NCI-H1436 (cell line): Measurements from ENCODE around the gene PPP1R9A.

Experiments
- DNase-seq: peaks from one replicate; lab custom pipeline; 2025; lab: John Stamatoyannopoulos, UW

Gene PPP1R9A

DNA sequence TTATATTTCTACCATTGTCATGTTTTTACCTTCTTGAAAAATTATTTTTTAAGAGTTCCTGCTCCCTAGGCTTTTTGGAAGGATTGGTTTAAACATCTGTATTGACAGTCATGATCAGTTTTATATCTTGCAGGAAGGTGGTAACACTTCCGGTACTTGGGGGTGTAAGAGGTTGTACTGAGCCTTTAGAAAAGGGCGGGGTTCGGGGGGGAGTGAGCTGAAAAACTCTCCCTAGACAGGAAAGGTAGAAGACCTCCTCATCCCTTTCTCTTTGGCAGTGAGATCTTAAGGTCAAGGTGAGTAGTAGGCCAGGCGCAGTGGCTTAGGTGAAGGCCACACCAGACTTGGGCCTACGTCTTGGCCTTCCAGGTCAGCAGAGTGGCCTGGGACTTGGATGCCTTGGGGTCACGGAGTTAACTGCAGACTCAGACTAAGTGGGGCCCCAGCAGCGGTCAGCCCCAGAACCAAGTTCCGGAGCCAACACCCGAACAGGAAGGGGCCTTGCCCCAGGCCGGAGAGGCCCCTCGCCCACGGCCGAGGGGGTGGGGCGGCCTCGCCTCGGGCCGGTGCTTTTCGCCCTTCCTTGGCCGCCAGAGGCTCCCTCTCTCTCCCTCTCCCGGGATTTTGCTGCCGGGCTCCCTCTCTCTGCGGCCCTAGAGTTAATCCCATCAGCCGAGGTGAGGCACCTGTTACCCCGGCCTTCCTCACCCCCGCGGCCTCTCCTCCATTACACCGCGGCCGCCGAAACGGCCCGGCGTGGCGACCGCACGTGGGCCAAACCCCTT, at the start of gene PPP1R9A:
TSS of gene PPP1R9A (plus strand) at position 569 of the 785 bp plus-strand sequence. CDS start 2,520 bp downstream, outside the sequence.
- DNase-seq, result peak; percentile 43

DNA sequence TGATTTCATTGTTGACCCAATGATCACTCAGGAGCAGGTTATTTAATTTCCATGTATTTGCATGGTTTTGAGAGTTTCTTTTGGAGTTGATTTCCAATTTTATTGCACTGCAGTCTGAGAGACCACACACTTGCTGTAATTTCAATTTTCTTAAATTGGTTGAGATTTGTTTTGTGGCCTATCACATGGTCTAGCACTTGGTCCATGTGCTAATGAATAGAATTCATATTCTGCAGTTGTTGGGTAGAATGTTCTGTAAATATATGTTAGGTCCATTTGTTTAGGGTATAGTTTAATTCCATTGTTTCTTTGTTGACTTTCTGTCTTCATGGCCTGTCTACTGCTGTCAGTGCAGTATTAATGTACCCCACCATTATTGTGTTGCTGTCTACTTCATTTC, 36.3 kb upstream of the PPP1R9A start:
- no peak for DNase-seq

DNA sequence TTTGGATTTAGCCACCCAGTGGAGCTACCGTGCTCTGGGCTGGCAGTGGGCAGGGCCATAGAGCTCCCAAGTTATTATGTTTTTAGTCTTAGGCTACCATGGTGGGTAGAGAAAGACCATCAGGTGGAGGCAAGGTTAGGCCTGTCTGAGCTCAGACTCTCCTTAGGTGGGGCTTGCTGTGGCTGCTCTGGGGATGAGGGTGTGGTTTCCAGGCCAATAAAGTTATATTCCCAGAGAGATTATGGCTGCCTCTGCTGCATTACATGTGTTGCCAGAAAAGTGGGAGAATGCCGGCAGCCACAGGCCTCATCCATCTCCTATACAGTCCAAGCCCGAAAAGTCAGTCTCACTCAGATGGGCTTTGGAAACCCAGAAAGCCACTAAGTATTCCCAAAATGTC, 34.2 kb upstream of the PPP1R9A start:
- no peak for DNase-seq

DNA sequence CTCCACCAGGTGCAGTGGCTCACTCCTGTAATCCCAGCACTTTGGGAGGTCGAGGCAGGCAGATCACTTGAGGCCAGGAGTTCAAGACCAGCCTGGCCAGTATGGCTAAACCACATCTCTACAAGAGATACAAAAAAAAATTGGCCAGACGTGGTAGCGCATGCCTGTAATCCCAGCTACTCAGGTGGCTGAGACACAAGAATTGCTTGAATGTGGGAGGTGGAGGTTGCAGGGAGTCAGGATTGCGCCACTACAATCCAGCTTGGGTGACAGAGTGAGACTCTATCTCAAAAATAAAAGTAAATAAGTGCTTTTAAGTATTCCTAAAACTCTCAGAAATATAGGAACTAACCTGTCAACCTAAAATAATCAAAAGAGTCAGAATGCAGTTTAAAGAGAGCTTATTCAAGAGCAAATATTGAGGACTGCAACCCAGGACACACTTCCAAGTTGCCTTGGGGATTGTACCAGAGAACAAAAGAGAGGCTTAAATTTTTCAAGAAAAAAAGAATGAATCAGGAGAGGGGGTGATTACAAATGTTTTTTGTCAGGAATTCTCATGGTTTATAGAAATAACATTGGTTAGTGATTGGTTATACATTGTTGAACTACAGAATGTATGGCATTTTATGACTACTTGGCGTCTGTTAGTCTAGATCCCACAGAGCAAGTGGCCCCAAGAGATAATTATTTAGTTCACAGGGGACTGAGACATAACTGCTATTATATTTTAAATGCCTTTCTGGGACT, 33.2 kb upstream of the PPP1R9A start:
- DNase-seq, result no peak

DNA sequence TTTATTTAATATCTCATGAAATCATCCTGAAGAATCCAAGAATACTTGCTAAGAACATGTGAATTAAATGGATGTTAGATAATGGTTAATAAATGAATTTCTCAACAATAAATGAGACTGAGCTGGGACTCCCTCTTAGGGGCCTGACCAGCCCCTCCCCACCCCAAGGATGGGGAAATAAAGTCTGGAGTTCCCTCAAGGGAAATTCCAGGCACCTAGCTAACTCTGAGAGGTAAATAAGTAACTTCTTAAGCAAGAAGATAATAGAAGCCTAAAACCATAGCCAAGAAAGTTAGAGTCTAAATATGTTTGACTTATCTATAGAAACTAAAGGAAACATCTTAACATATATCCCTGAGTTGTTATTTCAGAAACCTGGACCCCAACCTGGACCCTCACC, 32.2 kb upstream of the PPP1R9A start:
- DNase-seq, result no peak

DNA sequence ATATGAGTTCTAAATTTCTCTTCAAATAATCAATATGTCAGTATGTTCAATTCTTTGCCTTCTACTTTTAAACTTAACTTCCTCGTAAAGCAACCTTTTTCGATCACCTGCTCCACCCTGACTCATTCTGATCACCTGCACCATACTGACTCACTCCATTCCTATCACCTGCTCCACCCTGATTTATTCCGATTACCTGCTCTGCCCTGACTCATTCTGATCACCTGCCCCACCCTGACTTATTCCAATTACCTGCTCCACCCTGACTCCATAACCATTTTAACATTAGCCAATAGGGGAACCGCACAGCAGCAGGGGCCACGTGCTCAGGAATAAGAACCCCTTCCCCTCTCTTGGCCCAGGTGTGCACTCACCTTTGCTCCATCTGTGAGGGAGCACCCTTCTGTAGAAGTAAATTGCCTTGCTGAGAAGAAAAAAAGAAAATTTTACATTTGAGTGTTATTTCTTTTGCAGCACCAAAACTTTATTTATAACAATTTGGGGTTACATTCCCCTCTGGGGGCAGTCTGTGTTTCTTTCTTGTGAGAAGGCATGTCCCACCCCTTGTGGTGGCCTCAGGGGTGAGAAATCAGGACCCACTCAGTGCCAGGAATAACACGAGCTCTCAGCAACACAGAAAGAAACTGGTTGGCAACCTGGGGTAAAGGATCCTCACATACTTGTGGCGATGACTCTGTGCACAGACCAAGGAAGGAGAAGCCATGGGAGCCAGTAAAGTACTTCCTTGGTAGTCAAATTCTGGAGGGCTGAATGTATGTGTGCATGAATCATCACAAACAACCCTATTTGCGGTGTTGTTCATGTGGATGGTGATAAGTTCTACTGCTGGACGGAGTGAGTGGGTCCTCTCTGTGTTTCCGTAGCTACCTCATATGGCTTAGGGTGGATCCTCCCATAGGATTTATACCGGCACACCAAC, 29.4 kb upstream of the PPP1R9A start:
- no peak for DNase-seq

DNA sequence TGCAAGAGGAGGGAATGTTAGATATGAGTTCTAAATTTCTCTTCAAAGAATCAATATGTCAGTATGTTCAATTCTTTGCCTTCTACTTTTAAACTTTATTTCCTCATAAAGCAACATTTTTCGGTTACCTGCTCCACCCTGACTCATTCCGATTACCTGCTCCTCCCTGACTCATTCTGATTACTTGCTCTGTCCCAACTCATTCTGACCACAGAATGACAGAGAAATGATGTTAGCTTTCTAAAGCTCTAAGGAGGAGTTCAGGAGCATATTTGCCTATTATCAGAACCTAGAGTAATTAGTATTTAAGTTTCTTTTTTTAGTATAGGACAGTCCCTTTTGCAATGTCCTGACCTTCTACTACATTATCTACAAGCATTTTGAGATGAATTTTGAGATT, 24.5 kb upstream of the PPP1R9A start:
- no peak for DNase-seq

DNA sequence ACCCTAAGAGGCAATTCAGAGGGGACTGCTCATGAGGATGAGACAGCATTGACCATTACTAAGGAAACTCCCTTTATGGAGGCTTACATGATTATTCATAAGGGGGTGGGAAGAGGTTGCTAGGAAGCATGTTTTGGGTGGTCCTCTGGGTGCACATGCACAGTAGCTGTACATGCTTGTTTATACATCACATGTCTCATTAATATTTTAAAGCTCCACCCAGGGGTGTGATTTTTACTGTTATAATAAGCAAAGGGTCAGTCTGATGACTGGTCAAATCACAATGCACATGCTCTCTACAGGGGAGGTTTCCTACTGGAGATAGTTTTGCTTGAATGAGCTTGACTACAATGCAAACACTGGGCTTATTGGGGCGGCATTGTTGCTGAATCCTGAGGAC, 23.8 kb upstream of the PPP1R9A start:
- no peak for DNase-seq

DNA sequence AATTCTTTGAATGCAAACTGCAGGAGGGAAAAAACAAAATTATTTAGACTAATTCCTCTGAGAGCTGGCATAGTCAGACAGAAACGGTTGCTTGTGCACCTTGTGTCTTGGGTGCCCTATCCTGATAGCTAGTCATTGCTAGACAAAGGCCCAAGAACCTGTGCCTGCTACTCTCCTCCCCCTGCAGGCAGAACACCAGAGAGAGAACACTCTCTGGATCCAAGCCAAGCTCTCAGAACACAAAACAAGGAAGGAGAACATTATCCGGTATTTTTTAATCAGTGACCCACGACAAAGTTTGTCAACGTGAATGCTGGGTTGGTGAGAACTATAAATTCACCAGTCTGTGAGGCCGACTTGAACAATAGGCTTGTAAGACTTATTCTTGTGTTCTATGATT, 18.8 kb upstream of the PPP1R9A start:
- DNase-seq, result peak; percentile 33

DNA sequence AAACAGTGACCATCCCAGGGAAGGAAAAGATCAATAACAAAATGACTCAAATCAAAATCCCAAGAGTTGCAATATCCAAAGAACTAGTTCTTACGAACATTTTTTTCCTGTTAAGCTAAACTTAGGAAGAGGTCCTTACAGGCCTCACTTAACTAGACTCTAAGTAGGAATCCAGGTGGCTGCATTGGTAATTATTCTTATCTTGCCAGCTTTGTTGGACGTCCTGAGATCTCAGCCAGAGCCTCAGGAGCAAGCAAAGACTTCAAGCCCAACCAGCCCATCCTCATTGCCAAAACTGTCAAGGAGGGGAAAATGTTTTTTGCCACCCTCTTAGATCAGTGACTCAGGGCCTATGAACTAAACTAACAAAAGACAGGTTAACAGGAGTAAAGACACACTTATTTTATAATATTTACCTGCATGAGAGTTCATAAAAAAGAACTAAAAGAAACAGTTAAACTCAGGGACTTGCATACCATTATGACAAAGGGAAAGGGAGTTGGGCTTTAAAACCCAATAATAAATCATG, 18.3 kb upstream of the PPP1R9A start:
- DNase-seq, result no peak

DNA sequence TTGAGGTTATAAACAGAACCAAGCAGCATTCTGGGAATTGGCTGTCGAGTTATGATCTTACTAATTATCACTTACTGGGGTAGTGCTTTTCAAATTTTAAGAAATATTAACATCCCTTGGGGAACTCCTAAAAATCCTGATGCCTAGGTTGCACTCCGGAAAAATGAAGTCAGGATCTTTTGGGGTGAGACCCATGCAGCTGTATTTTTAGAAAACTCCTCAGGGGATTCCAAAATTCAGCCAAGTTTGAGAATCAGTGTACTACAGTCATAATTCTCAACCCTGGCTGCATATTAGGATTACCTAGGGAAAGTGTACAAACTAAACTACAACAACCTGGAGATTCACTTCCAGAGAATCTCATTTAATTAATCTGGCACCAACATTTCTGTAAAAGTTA, 17.2 kb upstream of the PPP1R9A start:
- no peak for DNase-seq

DNA sequence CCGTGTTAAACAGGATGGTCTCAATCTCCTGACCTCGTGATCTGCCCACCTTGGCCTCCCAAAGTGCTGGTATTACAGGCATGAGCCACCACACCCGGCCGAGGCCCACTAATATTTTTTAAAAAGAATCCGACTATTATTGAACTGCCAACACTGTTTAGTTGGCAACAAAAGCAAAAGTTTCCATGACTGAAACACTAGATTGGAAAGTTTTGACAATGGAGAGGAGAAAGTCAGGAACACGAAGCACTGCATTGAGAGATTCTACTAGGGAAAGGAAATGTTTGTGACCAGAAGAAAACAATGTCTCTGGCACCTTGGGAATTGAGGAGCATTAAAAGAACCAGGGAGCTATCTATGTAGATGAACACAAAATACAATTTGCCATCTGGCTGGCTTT, 13.7 kb upstream of the PPP1R9A start:
- DNase-seq, result no peak

DNA sequence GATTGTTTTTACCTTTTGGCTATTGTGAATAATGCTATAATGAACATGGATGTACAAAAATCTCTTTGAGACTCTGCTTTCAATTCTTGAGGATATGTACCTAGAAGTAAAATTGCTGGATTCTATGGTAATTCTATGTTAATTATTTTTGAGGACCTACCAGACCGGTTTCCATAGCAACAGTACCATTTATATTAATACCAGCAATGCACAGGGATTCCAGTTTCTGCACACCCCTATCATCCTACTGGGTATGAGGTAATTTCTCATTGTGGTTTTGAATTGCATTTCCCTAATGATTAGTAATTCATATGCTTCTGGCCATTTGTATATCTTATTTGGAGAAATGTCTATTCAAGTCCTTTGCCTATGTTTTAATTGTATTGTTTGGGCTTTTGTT, 9.9 kb upstream of the PPP1R9A start:
- no peak for DNase-seq

DNA sequence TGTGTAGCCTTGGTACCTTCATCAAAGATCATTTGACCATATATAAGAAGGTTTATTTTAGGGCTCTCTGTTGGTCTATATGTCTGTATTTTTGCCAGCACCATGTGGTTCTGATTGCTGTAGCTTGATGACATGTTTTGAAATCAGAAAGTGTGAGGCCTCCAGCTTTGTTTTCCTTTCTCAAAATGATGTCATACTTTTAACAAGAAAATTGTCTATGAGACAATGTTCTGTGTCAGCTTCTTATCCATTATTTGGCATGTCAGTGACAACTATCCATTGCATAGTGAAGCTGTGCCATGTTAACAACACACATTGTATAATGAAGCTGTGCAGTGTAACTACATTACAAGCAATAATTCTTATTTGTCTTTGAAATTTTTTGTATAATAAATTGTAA, 9.1 kb upstream of the PPP1R9A start:
- no peak for DNase-seq

DNA sequence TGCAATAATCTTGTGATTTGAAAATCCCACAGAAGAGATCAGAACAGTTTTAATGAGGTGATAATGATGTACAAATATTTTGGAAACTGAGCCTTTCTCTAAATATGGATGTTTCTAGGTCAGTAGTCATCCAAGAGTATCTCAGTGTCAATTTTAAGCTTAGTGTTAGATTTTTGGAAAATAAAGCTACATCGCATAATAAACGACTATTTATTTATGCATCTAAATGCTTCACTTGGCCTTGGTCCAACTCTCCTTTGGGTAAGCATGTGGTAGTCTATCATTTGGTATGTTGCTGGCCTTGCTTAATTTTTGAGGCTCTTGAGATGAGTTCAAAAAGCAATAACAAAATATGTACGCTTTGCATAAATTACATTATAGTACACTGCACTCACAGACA, 5.4 kb upstream of the PPP1R9A start:
- no peak for DNase-seq

DNA sequence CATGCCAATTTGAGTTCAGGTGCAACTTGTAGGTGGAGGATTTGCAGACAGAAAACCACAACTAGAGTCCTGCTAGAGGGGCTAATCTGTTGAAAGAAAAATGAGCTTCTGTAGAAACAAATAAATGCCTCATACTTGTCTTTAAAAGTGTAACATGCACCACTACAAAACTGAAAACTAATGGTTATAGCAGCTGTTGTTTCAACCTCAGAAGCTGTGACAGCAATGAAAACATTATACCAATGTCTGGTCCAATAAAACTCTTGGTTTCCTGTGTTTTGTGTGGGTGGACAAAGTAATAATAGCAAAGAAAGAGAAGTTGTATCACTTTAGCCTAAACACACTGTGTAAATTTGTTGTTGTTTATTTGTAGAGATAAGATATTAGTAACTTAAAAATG, 3.4 kb upstream of the PPP1R9A start:
- no peak for DNase-seq

DNA sequence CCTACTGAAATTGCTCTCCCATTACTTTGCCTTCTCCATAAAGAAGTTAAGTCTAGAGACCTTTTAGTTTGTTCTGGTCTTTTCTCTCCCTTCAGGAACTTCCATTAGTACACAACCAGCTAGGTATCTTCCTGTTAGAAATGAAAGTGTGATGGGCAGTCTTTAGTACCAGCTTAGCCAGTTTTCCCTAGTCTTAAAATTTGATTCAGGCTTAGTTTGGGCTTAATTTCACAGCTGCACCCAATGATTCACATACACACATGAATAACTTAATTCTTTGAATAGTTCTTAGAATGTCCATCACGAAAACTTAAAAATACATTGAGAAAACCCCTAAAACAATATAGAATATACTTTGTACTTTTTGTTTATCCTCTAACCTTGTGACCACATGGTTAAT, 2.4 kb upstream of the PPP1R9A start:
- DNase-seq, result no peak

DNA sequence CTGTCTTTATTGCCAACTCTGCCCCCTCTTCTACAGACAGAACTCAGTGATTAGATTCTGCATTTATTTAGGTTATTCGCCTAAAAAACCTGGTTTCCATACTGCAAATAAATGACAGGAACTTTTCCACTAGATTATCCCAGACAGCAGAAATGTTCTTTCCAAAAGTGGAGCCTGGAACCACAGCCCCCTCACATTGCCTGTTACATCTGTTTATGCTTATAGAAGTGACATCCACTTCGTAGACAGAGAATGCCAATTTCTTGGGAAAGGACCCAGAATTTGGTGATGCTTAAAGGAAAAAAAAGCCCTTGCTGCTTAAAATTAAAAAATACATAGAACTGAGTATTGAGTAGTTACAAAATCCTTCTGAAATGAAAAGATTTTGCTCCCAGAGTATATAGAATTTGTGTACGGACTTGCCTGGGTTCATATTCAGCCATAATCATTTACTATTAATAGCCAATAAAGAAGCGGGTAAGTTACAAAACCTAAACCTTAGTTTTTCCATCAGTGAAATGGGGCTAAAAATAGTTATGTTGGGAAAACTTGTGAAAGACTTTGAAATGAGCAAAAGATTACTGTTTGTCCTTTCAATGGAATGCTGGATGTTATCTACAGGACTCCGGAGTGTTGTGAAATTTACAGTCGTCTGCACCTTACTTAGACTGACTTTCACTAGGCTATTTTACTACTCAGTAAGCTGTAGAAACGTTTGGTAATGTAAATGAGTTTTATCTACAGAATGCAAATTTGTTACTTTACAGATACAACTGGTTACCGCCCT, 1.1 kb upstream of the PPP1R9A start:
- DNase-seq, result no peak

DNA sequence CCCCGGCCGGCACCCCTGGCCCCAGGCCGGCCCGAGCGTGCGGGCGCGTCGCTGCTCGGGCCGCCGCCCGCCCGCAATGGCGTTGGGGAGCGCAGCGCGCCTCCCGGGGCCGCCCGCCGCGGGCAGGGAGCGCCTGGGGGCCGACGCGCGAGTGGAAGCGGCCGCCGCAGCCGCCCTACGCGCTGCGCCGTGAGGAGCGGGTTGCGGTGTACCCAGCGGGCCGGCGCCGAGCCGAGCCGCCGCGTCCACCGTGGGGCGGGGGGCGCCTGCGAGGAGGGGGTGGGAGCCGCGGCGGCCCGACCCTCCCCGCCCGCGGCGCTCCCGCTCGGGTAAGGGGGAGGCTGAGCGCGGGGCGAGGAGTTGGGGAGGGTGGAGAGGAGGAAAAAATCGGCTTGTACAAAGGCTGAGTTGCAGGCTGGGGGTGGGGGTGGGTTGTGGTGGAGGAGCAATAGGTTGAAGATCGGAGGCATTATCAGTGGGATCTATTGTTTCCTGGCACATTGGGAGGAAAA, 473 bp downstream of the PPP1R9A start:
- DNase-seq, result peak; percentile 21

DNA sequence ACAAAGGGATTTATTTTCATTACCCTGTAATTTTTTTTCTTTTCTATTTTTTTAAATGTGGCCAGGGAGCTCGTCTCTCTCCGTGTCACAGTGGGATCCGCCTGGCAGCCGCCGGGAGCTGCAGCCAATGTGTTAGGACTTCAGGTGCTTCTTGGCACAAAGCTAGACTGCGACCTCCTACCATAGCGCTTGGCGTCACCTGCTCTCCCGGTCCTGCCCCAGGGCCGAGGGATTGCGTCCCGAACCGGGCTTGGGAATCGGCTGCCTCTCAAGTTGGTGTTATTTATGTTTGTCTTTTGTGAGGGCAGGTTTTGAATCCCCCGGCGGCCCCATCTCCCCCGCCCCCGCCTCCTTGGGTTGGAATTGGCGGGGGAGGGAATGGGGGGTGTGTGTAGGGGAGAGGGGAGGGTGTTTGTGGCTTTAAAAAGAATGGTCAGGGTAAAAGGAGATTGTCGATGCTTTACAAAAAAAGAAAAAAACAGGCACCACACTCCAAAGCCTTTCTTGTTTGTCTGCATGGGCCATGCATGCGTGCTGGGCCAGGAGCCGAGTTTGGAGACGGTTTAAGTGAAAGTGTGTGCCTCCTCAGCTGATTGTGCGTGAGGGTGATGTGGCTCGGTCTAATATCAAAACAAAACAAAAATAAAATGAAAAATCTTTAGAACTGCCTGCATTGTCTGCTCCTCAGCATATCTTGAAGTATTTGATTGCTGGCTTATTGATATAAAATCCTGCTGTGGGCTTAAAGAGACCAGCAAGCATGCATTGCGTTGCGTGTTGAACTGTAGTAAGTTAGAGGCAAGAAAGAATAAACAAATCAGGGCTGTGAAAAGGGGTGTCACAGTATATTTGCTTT, 1.2 kb downstream of the PPP1R9A start:
- peak; percentile 21 for DNase-seq
